GM12878 (cell line): ENCODE measurements around the gene DNAJC2.

Experiments
- ATF2 ChIP-seq: IDR thresholded peaks from 2 replicates; pipeline ENCODE4 v1.6.1; 2012; ENCODE audit warnings: low read length, inconsistent platforms
- BCLAF1 ChIP-seq: fragments of 450-650 bp; IDR thresholded peaks from 2 replicates; pipeline ENCODE4 v1.6.1; 2017; ENCODE audit warnings: antibody characterized with exemption, mild to moderate bottlenecking, moderate library complexity
- CTCF ChIP-seq, 3 experiments: IDR thresholded peaks in 2 of 3; conservative IDR thresholded peaks in 1 of 3; 2 replicates each; pipeline ENCODE4 v1.5.1; 2011; ENCODE audit warnings: low read depth in 3 of 3, low read length in 3 of 3, mild to moderate bottlenecking in 3 of 3, control low read depth in 2 of 3, moderate library complexity in 2 of 3, inconsistent platforms in 1 of 3, mixed read lengths in 1 of 3; ENCODE audit not compliant: control insufficient read depth in 2 of 3, insufficient read depth in 1 of 3; ENCODE audit errors: extremely low read depth in 1 of 3
- FOXK2 ChIP-seq: fragments of 450-650 bp; IDR thresholded peaks from 2 replicates; pipeline ENCODE4 v1.6.1; 2017; ENCODE audit warnings: mild to moderate bottlenecking, moderate library complexity
- MXI1 ChIP-seq: fragments of 150-350 bp; IDR thresholded peaks from 2 replicates; pipeline ENCODE4 v1.6.1; 2011; ENCODE audit warnings: low read depth, mild to moderate bottlenecking, inconsistent platforms, low read length, improper control_type of control experiment
- MYC ChIP-seq: IDR thresholded peaks from 2 replicates; pipeline ENCODE4 v1.6.1; 2011; ENCODE audit warnings: mild to moderate bottlenecking, low read length, moderate library complexity, inconsistent platforms; ENCODE audit not compliant: insufficient read depth, insufficient replicate concordance, insufficient read length, severe bottlenecking
- NFYA ChIP-seq: IDR thresholded peaks from 2 replicates; pipeline ENCODE4 v1.6.1; 2011; ENCODE audit warnings: low read depth, mild to moderate bottlenecking, low read length, improper control_type of control experiment, borderline replicate concordance
- NFYB ChIP-seq: IDR thresholded peaks from 2 replicates; pipeline ENCODE4 v1.6.1; 2011; ENCODE audit warnings: low read depth, mild to moderate bottlenecking, low read length, improper control_type of control experiment, moderate library complexity; ENCODE audit not compliant: insufficient read depth
- PBX3 ChIP-seq: IDR thresholded peaks from 2 replicates; pipeline ENCODE4 v1.6.1; 2011; ENCODE audit warnings: mild to moderate bottlenecking, low read depth, low read length, moderate library complexity; ENCODE audit not compliant: insufficient replicate concordance
- POLR2A ChIP-seq: IDR thresholded peaks from 2 replicates; pipeline ENCODE4 v1.6.1; 2011; ENCODE audit warnings: low read depth, mild to moderate bottlenecking, low read length
- POLR2AphosphoS5 ChIP-seq: IDR thresholded peaks from 2 replicates; pipeline ENCODE4 v1.6.1; 2011; ENCODE audit warnings: mild to moderate bottlenecking, low read length, inconsistent platforms
- REST ChIP-seq: IDR thresholded peaks from 2 replicates; pipeline ENCODE4 v1.6.1; 2012; ENCODE audit warnings: mild to moderate bottlenecking, low read depth, low read length
- SIN3A ChIP-seq: IDR thresholded peaks from 2 replicates; pipeline ENCODE4 v1.6.1; 2012; ENCODE audit warnings: low read depth, low read length, improper control_type of control experiment
- SUZ12 ChIP-seq: fragments of 200-600 bp; sonication (generic); IDR thresholded peaks from one replicate; pipeline ENCODE4 v1.6.1; 2018; ENCODE audit warnings: antibody characterized with exemption, mild to moderate bottlenecking; ENCODE audit not compliant: unreplicated experiment

GRCh38 chr7:103301441-103301840, 43.1 kb downstream of the DNAJC2 start:
- TF ChIP-seq PBX3 (no peak), SIN3A (no peak), CTCF (IDR thresholded peaks at IDR 0.05 in 2 of 3, conservative IDR thresholded peaks at IDR 0.05 in 1 of 3; ENCODE audit: control insufficient read depth in 2 of 3, extremely low read depth in 1 of 3, insufficient read depth in 1 of 3, low read depth in 3 of 3, low read length in 3 of 3) (no peak), NFYA (no peak), POLR2A (no peak), FOXK2 (no peak), REST (no peak), POLR2AphosphoS5 (no peak), BCLAF1 (no peak), NFYB (no peak), SUZ12 (no peak), MYC (no peak), ATF2 (no peak), MXI1 (no peak)
